Sigmoid colon (tissue), 4 donors: ENCODE measurements around the gene PNKD.
"Not testable (repeated sequence)": the region's sequence is repeated elsewhere in the genome, so short reads cannot be mapped to it uniquely, and the experiment has no call there.

Experiments used
- POLR2AphosphoS5 ChIP-seq, 4 donors: sonication (generic); formaldehyde crosslinking; IDR thresholded peaks; one replicate each; pipeline ENCODE4 v1.6.1; 2017; ENCODE audit warnings: antibody characterized with exemption in 4 of 4
- TF ChIP-seq, protein P1 (sequence below), 4 experiments: fragments of 450-650 bp in 3 of 4; fragments of 200-600 bp in 1 of 4; IDR thresholded peaks; one replicate each; pipeline ENCODE4 v1.5.1; 2016 to 2019; ENCODE audit warnings: antibody characterized with exemption in 4 of 4, mild to moderate bottlenecking in 3 of 4, moderate library complexity in 2 of 4

DNA sequence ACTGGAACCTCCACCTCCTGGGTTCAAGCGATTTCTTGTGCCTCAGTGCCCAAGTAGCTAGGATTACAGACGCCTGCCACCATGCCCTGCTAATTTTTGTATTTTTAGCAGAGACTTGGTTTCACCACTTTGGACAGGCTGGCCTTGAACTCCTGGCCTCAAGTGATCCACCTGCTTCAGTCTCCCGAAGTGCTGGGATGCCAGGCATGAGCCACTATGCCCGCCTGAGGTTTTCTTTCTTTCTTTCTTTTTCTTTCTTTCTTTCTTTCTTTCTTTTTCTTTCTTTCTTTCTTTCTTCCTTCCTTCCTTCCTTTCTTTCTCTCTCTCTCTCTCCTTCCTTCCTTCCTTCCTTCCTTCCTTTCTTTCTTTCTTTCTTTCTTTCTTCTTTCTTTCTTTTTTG lies 44.4 kb downstream of the PNKD start:
- TF ChIP-seq, protein P1, sequence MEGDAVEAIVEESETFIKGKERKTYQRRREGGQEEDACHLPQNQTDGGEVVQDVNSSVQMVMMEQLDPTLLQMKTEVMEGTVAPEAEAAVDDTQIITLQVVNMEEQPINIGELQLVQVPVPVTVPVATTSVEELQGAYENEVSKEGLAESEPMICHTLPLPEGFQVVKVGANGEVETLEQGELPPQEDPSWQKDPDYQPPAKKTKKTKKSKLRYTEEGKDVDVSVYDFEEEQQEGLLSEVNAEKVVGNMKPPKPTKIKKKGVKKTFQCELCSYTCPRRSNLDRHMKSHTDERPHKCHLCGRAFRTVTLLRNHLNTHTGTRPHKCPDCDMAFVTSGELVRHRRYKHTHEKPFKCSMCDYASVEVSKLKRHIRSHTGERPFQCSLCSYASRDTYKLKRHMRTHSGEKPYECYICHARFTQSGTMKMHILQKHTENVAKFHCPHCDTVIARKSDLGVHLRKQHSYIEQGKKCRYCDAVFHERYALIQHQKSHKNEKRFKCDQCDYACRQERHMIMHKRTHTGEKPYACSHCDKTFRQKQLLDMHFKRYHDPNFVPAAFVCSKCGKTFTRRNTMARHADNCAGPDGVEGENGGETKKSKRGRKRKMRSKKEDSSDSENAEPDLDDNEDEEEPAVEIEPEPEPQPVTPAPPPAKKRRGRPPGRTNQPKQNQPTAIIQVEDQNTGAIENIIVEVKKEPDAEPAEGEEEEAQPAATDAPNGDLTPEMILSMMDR (IDR thresholded peaks at IDR 0.05): not testable (repeated sequence)
- not testable (repeated sequence) for TF ChIP-seq POLR2AphosphoS5 (IDR thresholded peaks at IDR 0.05)
